Tibial artery (tissue), 4 donors: ENCODE data around the gene PSD.

Experiments used
- DNase-seq, 2 donors: peaks; one replicate each; pipeline ENCODE4 v3.0.0-alpha.2; 2019
- H3K27ac ChIP-seq, 2 donors: fragments of 200-600 bp; sonication (generic) in 1 of 2; 1 replicate in 1 of 2; 2 replicates in 1 of 2; pipeline ENCODE4 v1.5.1; 2018 to 2019; ENCODE audit warnings: mild to moderate bottlenecking in 1 of 2
- H3K27me3 ChIP-seq, 2 donors: fragments of 200-600 bp; sonication (generic) in 1 of 2; one replicate each; pipeline versions ENCODE4 v1.5.1 to v1.6.0; 2016 to 2019
- H3K36me3 ChIP-seq, 3 donors: fragments of 200-600 bp; sonication (generic) in 2 of 3; one replicate each; pipeline ENCODE4 v1.5.1; 2016 to 2019; ENCODE audit warnings: mild to moderate bottlenecking in 2 of 3
- H3K4me1 ChIP-seq, 4 donors: fragments of 200-600 bp; sonication (generic) in 2 of 4; 1 replicate in 3 of 4; 2 replicates in 1 of 4; pipeline ENCODE4 v1.5.1; 2016 to 2019
- H3K4me3 ChIP-seq, 2 donors: fragments of 200-600 bp; sonication (generic) in 1 of 2; 1 replicate in 1 of 2; 2 replicates in 1 of 2; pipeline ENCODE4 v1.5.1; 2018 to 2019; ENCODE audit warnings: mild to moderate bottlenecking in 2 of 2
- H3K9me3 ChIP-seq, 3 donors: fragments of 200-600 bp; sonication (generic) in 1 of 3; one replicate each; pipeline ENCODE4 v1.5.1; 2016 to 2019
- intact Hi-C: fragments of 100-400 bp; cut with DNase I; formaldehyde crosslinking; loops from one replicate; pipeline ENCODE4 v1.15.0; 2023; ENCODE audit warnings: low total_unique reads
- TF ChIP-seq, protein P1 (sequence below), 2 experiments: fragments of 200-600 bp in 1 of 2; fragments of 450-650 bp in 1 of 2; IDR thresholded peaks; one replicate each; pipeline ENCODE4 v1.5.1; 2017 to 2019; ENCODE audit warnings: antibody characterized with exemption in 2 of 2, mild to moderate bottlenecking in 1 of 2, moderate library complexity in 1 of 2

PSD gene

GRCh38 chr10:102413053-102413705 lies 5.4 kb downstream of the PSD start:
- Histone ChIP-seq H3K4me1 (peaks cover 0 to 26% (median 14%) of the 10 kb centered on the region in 4 donors), H3K9me3 (no peaks in the 10 kb centered on the region), H3K36me3 (no peaks in the 10 kb centered on the region), H3K27ac (no peak overlapping the region), H3K4me3 (no peak overlapping the region), H3K27me3 (peaks cover 0 to 97% of the 10 kb centered on the region in 2 donors)
- DNase-seq = no peak
- TF ChIP-seq, protein P1, sequence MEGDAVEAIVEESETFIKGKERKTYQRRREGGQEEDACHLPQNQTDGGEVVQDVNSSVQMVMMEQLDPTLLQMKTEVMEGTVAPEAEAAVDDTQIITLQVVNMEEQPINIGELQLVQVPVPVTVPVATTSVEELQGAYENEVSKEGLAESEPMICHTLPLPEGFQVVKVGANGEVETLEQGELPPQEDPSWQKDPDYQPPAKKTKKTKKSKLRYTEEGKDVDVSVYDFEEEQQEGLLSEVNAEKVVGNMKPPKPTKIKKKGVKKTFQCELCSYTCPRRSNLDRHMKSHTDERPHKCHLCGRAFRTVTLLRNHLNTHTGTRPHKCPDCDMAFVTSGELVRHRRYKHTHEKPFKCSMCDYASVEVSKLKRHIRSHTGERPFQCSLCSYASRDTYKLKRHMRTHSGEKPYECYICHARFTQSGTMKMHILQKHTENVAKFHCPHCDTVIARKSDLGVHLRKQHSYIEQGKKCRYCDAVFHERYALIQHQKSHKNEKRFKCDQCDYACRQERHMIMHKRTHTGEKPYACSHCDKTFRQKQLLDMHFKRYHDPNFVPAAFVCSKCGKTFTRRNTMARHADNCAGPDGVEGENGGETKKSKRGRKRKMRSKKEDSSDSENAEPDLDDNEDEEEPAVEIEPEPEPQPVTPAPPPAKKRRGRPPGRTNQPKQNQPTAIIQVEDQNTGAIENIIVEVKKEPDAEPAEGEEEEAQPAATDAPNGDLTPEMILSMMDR (IDR thresholded peaks at IDR 0.05) = no peak
- intact Hi-C loops = no loop called here

DNA sequence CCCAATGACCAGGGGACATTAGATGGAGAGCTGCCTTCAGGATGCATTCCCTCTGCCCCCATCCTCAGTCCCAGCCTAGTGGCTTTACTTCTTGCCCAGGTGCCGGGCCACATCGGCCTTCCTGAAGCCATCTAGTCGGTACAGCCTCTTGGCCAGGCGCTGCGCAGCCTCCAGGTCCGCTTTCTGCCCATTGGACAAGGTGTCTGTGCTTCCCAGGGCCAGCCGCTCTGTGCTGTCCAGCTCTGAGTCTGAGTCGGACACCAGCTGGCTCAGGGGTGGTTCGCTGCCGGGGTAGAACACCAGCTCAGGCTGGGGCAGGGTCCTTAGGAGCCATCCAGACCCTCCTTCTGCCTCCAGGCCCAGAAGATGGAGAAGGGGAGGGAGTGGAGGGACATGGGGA lies 6.3 kb downstream of the PSD start:
- no peaks in the 10 kb centered on the region for H3K36me3 ChIP-seq
- no peak for DNase-seq
- peaks cover 0 to 99% of the 10 kb centered on the region in 2 donors for H3K27me3 ChIP-seq
- no peak overlapping the region for H3K27ac ChIP-seq
- intact Hi-C loops = no loop called here
- TF ChIP-seq, protein P1 (IDR thresholded peaks at IDR 0.05) = no peak
- H3K9me3 ChIP-seq = no peaks in the 10 kb centered on the region
- H3K4me3 ChIP-seq = no peak overlapping the region
- peaks cover 0 to 26% (median 14%) of the 10 kb centered on the region in 4 donors for H3K4me1 ChIP-seq

- Histone ChIP-seq H3K4me3 (no peak overlapping the region), H3K36me3 (no peaks in the 10 kb centered on the region), H3K27ac (no peak overlapping the region), H3K9me3 (no peaks in the 10 kb centered on the region), H3K4me1 (peaks cover 0 to 26% (median 14%) of the 10 kb centered on the region in 4 donors), H3K27me3 (peaks cover 0 to 99% of the 10 kb centered on the region in 2 donors)
- DNase-seq = no peak
- intact Hi-C loops = no loop called here
- TF ChIP-seq, protein P1 (IDR thresholded peaks at IDR 0.05) = no peak
These were observed 7.0 kb downstream of the PSD start for GRCh38 chr10:102411341-102412255.

DNA sequence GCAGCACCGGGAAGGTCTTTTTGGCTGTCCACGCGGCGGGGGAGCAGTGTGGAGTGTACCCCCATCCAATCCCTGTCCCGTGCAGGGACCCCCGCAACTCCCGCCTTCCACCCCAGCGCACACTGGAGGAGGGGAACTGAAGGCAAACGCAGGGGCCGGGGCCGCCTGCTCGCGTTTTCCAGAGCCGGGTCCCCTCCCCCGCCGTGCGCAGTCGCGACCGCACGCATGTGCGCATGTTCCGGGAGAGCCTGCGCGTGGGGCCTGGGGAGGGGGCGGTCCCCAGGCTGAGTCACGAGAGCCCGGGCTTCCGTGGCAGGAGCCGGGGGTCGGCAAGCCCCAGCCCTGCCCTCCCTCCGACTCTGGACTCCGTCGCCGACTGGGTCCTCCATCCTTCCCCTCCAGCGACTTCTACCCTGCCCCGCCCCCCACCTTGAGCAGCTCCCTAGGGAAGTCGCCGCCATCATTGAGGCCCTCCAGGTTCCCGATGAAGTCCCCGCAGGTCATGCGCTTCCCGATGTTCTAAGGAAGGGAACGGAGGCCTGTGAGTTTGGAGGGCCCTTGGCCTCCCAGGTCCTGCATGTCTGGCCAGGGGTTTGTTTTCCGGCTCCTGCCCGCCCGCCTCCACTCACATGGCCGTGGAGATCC lies 8.0 kb downstream of the PSD start:
- Histone ChIP-seq H3K4me3 (no peak overlapping the region), H3K27ac (no peak overlapping the region), H3K27me3 (peaks cover 0 to 95% of the 10 kb centered on the region in 2 donors), H3K9me3 (no peaks in the 10 kb centered on the region), H3K36me3 (no peaks in the 10 kb centered on the region), H3K4me1 (peaks cover 0 to 26% (median 14%) of the 10 kb centered on the region in 4 donors)
- intact Hi-C loops = no loop called here
- TF ChIP-seq, protein P1 (IDR thresholded peaks at IDR 0.05) = no peak
- DNase-seq = no peak

GRCh38 chr10:102409604-102410428 lies 8.8 kb downstream of the PSD start:
- intact Hi-C loops = no loop called here
- H3K27ac ChIP-seq = no peak overlapping the region
- peaks cover 0 to 26% (median 14%) of the 10 kb centered on the region in 4 donors for H3K4me1 ChIP-seq
- peak overlapping the region in 1 of 2 donors; percentile 43 for H3K4me3 ChIP-seq
- TF ChIP-seq, protein P1 (IDR thresholded peaks at IDR 0.05) = no peak
- no peaks in the 10 kb centered on the region for H3K9me3 ChIP-seq
- H3K27me3 ChIP-seq = peaks cover 0 to 88% of the 10 kb centered on the region in 2 donors
- no peak for DNase-seq
- no peaks in the 10 kb centered on the region for H3K36me3 ChIP-seq
